Subcutaneous abdominal adipose tissue (tissue), 5 donors: ENCODE results near the gene TTC38.
"Not testable (repeated sequence)": the region's sequence is repeated elsewhere in the genome, so short reads cannot be mapped to it uniquely, and the experiment has no call there.

Experiments
- H3K27ac ChIP-seq: one replicate; pipeline ENCODE4 v1.7.0; 2013; ENCODE audit warnings: low read depth, mild to moderate bottlenecking, inconsistent platforms, low read length, moderate library complexity
- H3K27me3 ChIP-seq, 5 donors: one replicate each; pipeline ENCODE4 v1.7.0; 2013; ENCODE audit warnings: low read length in 5 of 5, inconsistent platforms in 1 of 5; ENCODE audit not compliant: control insufficient read depth in 5 of 5, insufficient read depth in 4 of 5
- H3K36me3 ChIP-seq, 5 donors: one replicate each; pipeline ENCODE4 v1.7.0; 2013; ENCODE audit warnings: low read length in 5 of 5; ENCODE audit not compliant: control insufficient read depth in 5 of 5, insufficient read depth in 5 of 5
- H3K4me1 ChIP-seq, 5 donors: one replicate each; pipeline ENCODE4 v1.7.0; 2013; ENCODE audit warnings: low read length in 5 of 5, mild to moderate bottlenecking in 3 of 5, moderate library complexity in 1 of 5; ENCODE audit not compliant: control insufficient read depth in 5 of 5, insufficient read depth in 5 of 5
- H3K4me3 ChIP-seq, 5 donors: one replicate each; pipeline ENCODE4 v1.7.0; 2013; ENCODE audit warnings: low read length in 5 of 5, low read depth in 1 of 5
- H3K9ac ChIP-seq, 5 donors: one replicate each; pipeline ENCODE4 v1.7.0; 2013; ENCODE audit warnings: low read length in 5 of 5, mild to moderate bottlenecking in 4 of 5, moderate library complexity in 3 of 5
- H3K9me3 ChIP-seq, 5 donors: one replicate each; pipeline ENCODE4 v1.7.0; 2013; ENCODE audit warnings: low read length in 5 of 5; ENCODE audit not compliant: control insufficient read depth in 5 of 5
- donor health status: healthy.
- donor health status: healthy.
- donor health status: healthy.
- donor health status: healthy.
- donor health status: healthy.

Gene TTC38

GRCh38 chr22:46259374-46259773, 8.4 kb upstream of the TTC38 start:
- peaks cover 0 to 3% (median 0%) of the 10 kb centered on the region in 5 donors for H3K9me3 ChIP-seq
- H3K27ac ChIP-seq, result no peak overlapping the region
- H3K4me1 ChIP-seq, result peaks cover 0 to 5% (median 3%) of the 10 kb centered on the region in 5 donors
- H3K36me3 ChIP-seq, result no peaks in the 10 kb centered on the region
- no peaks in the 10 kb centered on the region for H3K27me3 ChIP-seq
- H3K9ac ChIP-seq, result no peak overlapping the region
- H3K4me3 ChIP-seq, result no peak overlapping the region

GRCh38 chr22:46260038-46260437, 7.8 kb upstream of the TTC38 start:
- Histone ChIP-seq H3K9ac (no peak overlapping the region), H3K4me1 (peaks cover 0 to 5% (median 3%) of the 10 kb centered on the region in 5 donors), H3K36me3 (no peaks in the 10 kb centered on the region), H3K4me3 (no peak overlapping the region), H3K27me3 (no peaks in the 10 kb centered on the region), H3K9me3 (peaks cover 0 to 3% (median 0%) of the 10 kb centered on the region in 5 donors), H3K27ac (no peak overlapping the region)

GRCh38 chr22:46262449-46263215, 5.2 kb upstream of the TTC38 start:
- H3K9ac ChIP-seq, result no peak overlapping the region
- peaks cover 0 to 3% (median 0%) of the 10 kb centered on the region in 5 donors for H3K9me3 ChIP-seq
- H3K27me3 ChIP-seq, result no peaks in the 10 kb centered on the region
- H3K27ac ChIP-seq, result no peak overlapping the region
- peaks cover 0 to 14% (median 9%) of the 10 kb centered on the region in 5 donors for H3K4me1 ChIP-seq
- H3K36me3 ChIP-seq, result no peaks in the 10 kb centered on the region
- H3K4me3 ChIP-seq, result peak overlapping the region in 3 of 5 donors; percentile 38 to 48 (median 40)

- Histone ChIP-seq H3K4me1 (peaks cover 0 to 17% (median 12%) of the 10 kb centered on the region in 5 donors), H3K9me3 (peaks cover 0 to 3% (median 0%) of the 10 kb centered on the region in 5 donors), H3K4me3 (peak within 1 kb of the TSS in 3 of 5 donors; percentile 38 to 48 (median 40)), H3K36me3 (no peaks in the 10 kb centered on the region), H3K27me3 (no peaks in the 10 kb centered on the region), H3K27ac (no peak within 1 kb of the TSS), H3K9ac (peak within 1 kb of the TSS in 1 of 5 donors; percentile 30)
Measured at GRCh38 chr22:46263216-46263590, 4.6 kb upstream of the TTC38 start, which contains the start of gene PKDREJ. PKDREJ (minus strand) TSS chr22:46263343; CDS start chr22:46263322, 21 bp downstream.

GRCh38 chr22:46264520-46264919, 3.3 kb upstream of the TTC38 start:
- H3K9ac ChIP-seq, H3K27ac ChIP-seq, H3K27me3 ChIP-seq, H3K9me3 ChIP-seq, H3K36me3 ChIP-seq, H3K4me3 ChIP-seq: not testable (repeated sequence)
- peaks cover 0 to 31% (median 23%) of the 10 kb centered on the region in 5 donors for H3K4me1 ChIP-seq

GRCh38 chr22:46265627-46266026, 2.2 kb upstream of the TTC38 start:
- H3K4me3 ChIP-seq, H3K9ac ChIP-seq, H3K9me3 ChIP-seq, H3K27me3 ChIP-seq, H3K27ac ChIP-seq: not testable (repeated sequence)
- Histone ChIP-seq H3K4me1 (peaks cover 0 to 38% (median 25%) of the 10 kb centered on the region in 5 donors), H3K36me3 (peaks cover 0 to 11% (median 3%) of the 10 kb centered on the region in 5 donors)

- H3K9ac ChIP-seq, result peak overlapping the region in 2 of 5 donors; percentile 4 to 59
- peak overlapping the region; percentile 74 for H3K27ac ChIP-seq
- H3K9me3 ChIP-seq, result no peaks in the 10 kb centered on the region
- peaks cover 0 to 33% (median 25%) of the 10 kb centered on the region in 5 donors for H3K4me1 ChIP-seq
- H3K27me3 ChIP-seq, result no peaks in the 10 kb centered on the region
- H3K4me3 ChIP-seq, result peak overlapping the region in 4 of 5 donors; percentile 7 to 56 (median 16)
- H3K36me3 ChIP-seq, result peaks cover 0 to 43% (median 30%) of the 10 kb centered on the region in 5 donors
Measured at GRCh38 chr22:46269564-46269963, 1.8 kb downstream of the TTC38 start.

GRCh38 chr22:46272196-46272595, 4.4 kb downstream of the TTC38 start:
- H3K9ac ChIP-seq, result no peak overlapping the region
- peaks cover 0 to 28% (median 23%) of the 10 kb centered on the region in 5 donors for H3K4me1 ChIP-seq
- no peaks in the 10 kb centered on the region for H3K9me3 ChIP-seq
- no peak overlapping the region for H3K27ac ChIP-seq
- no peak overlapping the region for H3K4me3 ChIP-seq
- H3K36me3 ChIP-seq, result peaks cover 5 to 62% (median 53%) of the 10 kb centered on the region in 5 donors
- H3K27me3 ChIP-seq, result no peaks in the 10 kb centered on the region

GRCh38 chr22:46272762-46273431, 5.1 kb downstream of the TTC38 start:
- no peak overlapping the region for H3K4me3 ChIP-seq
- no peak overlapping the region for H3K27ac ChIP-seq
- H3K36me3 ChIP-seq, result peaks cover 5 to 68% (median 57%) of the 10 kb centered on the region in 5 donors
- no peaks in the 10 kb centered on the region for H3K9me3 ChIP-seq
- no peaks in the 10 kb centered on the region for H3K27me3 ChIP-seq
- H3K9ac ChIP-seq, result peak overlapping the region in 1 of 5 donors; percentile 44
- H3K4me1 ChIP-seq, result peaks cover 0 to 23% (median 19%) of the 10 kb centered on the region in 5 donors
